Cortex of kidney (tissue), 1 donor: Measurements from ENCODE around the gene GALT.

Experiments used
- DNase-seq: peaks from one replicate; lab custom pipeline; 2025; lab: John Stamatoyannopoulos, UW

GALT gene

DNA sequence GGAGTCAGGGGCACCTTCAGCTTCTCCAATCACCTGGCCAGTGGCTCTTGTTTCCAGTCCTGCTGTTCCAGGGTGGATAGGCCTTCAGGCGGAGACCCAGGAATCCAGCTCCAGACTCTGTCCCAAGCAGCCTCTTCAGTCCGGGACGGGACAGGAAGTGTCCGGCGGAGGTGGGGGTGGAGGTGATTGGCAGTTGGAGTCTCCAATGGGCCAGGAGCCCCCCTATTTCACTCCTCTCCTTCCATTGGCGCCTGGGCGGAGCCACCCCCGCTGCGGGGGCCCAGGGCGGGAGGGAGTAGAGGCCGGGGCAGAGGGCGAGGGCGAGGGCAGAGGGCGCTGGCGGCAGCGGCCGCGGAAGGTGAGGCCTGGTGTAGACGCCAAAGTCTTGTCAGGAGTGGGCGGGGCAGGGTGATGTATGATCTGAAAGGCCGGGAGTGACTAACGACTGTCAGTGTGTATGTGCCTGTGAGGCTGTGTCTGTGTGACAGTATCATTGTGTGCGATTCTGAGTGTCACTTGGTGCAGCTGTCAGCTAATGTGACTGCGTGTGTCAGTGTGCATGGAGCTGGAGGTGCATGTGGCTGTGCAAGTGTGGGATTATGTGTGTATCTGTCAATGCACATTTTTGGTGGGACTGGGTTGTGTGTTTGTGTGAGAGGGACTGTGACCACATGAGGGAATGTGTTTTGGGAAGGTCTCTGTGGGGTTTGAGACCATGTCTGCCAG, 5.6 kb downstream of the GALT start, which contains the start of gene IL11RA:
Gene IL11RA, plus strand, starts transcription at position 310 of the 726 bp plus-strand sequence. CDS start 3,033 bp downstream, outside the sequence.
- no peak for DNase-seq

DNA sequence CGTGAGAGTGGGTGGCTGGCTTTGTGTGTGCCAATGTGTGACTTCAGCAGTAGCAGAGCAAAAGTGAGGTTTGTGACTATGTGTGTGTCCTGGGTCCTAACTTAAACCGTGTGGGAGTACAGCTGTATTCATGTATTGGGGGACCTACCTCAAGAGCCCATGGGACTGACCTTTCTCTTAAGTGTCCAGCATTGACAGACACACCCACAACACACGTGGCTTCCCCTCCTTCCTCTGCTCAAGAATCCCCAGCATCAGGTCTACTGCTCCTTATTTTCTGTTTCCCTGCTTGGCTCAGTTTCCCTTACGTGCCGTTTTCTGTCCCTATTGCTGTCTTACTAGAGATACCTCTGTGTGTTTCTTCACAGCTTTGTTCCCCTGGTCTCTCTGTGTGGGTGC, 6.1 kb downstream of the GALT start:
- no peak for DNase-seq

DNA sequence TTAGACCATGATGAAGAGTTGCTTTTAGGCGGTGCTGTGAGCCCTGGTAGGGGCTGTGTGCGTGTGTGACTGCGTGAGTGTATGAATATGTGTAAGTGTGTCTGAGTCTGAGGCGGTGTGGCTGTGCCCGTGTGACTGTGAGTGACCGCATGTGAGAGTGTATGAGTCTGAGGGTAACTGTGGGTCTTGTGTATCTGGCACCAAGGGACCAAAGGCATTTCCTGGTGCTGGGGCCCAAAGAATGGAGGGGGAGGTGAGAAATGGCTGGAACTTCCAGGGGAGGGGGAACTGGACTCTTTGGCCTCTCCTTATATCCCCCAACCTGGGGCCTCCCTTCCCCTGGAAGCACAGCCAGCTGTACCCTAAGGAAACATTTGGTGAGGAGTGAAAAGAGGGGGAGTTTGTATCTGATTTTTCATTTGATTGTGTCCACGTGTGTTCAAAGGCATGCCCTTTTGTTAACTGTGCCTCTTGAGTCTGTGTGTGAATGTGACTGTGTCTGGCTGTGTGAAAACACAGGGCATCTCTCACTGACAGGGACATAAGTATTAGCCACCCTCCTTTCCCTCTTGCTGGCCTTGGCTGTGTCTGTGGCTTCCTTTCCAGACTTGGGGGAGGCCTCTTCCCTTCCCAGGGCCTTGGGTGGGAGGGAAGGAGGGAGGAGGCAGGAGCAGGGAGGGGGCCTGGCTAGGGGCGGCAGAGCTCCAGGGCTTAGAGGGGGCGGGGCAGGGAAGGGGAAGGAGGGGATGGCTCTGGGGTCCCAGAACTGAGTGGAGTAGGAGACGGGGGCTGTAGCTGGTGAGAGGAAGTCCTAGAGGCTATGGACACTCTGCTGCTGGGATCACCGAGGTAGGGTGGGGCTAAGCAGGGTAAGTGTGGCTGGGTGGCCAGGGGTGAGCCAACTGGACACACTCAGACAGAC, 6.9 kb downstream of the GALT start:
- DNase-seq: no peak

DNA sequence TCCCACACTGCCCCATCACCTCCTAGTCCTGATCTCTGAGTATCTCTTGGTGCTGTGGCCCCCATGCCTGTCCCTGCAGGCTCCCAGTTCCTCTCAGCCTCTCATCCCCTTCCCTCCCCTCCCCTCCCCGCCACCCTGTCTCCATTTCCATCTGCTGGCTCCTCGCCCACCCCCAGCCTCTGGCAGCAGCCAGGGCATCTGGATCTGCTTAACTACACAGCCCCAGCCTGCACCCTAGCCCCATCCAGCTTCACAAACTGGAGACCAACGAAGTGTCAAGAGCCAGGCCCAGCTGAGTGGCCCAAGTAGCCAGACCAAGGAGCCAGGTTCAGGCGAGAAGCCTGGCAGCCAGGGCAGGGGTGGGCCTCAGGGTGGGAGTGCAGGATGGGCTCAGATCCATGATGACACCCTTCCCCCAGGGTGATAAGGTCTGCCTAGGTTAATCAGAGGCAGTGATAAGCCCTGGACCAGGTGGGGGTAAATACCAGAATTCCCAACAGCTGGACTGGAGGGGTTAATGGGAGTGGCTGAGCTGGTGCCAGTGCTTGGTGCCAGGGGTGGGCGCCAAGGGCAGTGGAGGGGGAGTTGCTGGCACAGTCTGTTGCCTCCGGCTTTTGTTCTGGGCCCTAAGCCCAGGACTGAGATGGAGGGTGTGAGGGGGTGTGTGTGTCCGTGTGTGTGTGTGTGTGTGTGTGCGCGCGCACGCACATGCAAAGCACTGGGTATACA, 8.0 kb downstream of the GALT start:
- DNase-seq: no peak

DNA sequence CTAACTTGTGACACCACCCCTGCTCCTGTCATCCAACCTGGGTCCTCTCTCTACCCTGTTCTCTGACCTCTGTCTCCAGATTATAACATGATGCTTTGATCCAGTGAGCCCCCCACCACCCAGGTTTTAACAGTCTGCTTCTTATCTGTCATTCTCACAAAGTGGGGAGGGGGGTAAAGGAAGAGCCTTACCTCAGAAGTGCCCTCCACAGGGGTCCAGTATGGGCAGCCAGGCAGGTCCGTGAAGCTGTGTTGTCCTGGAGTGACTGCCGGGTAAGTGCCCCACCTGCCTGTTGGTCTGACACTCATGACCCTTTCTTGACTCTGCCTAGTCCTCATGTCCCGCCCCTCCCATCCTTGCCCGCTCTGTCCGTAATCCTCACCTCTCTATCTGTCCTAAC, 8.9 kb downstream of the GALT start:
- DNase-seq: no peak

DNA sequence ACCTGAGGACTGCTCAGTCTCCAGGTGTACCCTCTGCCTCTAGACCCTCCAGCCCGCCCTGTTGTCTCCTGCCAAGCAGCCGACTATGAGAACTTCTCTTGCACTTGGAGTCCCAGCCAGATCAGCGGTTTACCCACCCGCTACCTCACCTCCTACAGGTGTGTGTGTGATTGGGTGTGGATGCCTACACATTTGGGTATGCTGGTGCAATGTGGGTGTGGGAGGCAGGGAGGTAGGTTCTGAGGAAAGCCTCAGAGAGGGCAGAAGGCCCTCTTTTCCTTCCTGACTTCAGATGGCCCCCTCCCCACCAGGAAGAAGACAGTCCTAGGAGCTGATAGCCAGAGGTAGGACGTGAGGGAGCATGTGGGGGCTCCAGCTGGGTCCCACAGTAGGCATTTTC, 10.5 kb downstream of the GALT start:
- no peak for DNase-seq

DNA sequence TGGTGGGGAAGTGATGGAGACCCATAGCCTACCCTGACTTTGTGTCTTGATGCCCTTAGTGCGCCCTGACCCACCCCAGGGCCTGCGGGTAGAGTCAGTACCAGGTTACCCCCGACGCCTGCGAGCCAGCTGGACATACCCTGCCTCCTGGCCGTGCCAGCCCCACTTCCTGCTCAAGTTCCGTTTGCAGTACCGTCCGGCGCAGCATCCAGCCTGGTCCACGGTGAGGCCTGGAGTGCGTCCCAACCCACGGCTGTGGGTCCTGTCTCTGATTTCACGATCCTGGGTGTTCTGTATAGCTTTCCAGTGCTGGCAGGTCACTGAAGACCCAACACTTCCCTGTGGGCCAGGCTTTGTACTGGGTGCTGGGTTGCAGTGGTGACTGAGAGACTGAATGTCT, 12.0 kb downstream of the GALT start:
- DNase-seq: no peak

DNA sequence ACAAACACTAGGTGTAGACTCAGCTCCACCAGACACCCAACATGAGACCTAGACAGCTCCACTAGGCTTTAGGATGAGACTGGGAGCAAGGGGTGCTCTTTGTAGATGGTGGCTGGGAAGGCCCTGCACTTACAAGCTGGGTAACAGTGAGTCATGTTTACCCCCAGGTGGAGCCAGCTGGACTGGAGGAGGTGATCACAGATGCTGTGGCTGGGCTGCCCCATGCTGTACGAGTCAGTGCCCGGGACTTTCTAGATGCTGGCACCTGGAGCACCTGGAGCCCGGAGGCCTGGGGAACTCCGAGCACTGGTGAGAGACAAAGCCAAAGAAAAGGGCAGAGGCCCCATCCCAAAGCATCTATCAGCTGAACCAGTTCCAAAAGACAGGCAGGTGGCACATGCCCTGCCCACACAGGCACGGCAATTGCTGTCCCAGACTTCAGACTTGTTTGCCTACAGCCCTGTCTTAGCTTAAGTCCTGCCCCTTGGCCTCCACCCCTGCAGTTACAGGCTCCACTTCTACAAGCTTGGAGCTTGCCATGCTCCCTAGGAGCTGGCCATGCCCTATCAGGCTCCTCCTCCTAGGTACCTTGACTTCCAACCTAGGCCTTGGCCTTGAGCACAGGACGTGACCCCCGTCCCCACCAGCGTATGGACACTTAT, 13.2 kb downstream of the GALT start:
- no peak for DNase-seq

DNA sequence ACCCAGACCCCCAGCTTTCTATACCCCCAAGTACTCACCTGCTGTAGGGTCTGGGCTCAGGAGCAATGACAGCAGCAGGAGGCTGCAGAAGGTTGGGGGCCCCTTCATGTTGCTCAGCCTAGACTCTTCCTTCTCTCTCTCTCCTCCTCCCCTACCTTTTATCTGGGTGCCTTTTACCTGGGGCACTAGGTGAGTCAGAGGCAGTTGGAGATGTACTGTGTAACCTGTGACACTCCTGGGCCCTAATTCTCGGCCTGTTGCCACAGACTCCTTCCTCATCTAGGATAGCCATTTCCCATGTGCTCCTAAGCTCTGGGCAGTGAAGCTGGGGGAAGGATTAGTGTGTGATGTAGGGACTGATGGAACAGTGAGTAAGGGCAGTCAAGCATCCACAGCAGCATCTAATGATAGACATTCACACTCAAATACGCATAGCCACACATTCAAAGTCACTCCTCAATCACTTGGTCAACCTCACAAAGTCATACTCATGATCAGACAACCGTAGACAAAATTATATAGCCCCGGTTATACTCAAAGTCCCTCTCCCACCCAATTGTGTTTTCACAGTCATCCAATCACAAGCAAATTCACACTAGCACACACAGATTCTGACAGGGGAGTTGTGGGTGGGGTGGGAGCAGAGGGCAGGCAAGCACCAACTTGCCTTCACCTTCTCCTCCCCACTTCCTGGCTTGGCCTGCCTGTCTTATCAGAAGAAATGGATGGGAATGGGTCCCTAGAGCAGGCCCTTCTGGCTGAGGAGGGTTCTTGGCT, 16.2 kb downstream of the GALT start, which contains the start of gene CCL27:
Gene CCL27, minus strand, starts transcription at position 132 of the 777 bp plus-strand sequence. Its CDS starts 24 bp downstream, at position 108.
- DNase-seq: no peak

DNA sequence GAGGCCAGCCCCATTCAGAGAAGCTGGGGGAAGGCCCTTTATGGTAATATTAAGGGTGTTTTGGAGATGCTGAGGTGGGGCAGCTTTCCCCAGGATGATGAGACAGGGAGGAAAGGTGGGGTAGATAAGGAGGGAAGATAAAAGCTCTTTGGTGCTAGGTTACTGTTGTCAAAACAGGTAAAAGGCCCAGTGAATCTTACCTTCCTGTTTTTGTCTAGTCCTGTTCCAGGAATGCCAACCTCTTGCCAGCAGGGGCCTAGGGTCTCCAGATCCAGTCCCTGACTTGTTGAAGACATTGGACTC, 16.8 kb downstream of the GALT start:
- no peak for DNase-seq

DNA sequence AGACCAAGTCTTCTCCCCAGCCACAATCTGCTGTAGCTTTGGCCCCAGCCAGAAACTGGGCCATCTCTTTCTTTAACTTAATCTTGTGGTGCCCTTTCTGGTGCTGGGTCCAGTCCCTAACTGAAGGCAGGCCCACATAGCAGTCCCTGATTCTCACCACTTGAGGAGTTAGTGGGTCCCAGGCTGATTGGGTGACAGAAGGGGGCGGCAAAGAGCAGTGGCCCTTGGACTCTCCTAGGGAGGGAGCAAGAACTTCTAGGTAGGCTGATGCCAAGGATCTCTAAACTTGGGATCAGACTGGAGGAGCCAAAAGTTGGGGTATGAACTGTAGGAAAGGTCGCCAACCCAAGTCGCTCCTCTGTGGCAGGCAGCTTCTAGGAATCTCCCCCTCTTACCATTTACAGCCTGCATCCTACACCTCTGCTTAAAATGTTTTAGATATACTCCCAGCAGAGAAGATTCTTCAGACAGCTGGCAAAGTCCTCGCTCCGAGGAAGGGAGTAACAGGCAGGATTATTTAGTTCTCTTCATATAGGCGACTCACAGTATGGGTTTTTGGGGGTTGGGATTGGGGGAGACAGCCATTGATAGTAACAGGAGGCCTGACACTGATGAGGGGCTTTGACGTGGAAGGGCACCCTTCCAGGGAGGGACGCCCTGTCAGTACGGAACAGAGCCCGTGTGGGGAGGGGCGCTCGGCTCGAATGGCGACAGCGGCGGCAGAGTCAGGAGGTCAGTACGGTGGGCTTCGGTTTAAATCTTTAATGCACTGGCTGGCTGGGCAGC, 18.0 kb downstream of the GALT start:
- DNase-seq: no peak

DNA sequence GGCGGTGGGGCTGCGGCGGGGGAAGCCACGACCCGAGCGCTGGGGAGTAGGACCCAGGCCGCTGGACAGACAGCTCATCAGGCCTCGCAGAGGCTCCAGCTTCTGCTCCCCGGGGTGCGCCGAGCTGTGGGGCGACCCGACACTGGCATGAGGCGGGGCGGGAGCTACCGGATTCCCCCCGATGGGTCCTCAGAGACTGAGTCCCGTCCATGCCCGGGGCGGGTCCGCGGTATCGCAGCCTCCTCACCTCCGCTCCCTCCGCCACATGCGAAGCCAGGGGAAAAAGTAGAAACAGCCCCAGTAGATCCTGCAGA, 18.5 kb downstream of the GALT start:
- DNase-seq: no peak

DNA sequence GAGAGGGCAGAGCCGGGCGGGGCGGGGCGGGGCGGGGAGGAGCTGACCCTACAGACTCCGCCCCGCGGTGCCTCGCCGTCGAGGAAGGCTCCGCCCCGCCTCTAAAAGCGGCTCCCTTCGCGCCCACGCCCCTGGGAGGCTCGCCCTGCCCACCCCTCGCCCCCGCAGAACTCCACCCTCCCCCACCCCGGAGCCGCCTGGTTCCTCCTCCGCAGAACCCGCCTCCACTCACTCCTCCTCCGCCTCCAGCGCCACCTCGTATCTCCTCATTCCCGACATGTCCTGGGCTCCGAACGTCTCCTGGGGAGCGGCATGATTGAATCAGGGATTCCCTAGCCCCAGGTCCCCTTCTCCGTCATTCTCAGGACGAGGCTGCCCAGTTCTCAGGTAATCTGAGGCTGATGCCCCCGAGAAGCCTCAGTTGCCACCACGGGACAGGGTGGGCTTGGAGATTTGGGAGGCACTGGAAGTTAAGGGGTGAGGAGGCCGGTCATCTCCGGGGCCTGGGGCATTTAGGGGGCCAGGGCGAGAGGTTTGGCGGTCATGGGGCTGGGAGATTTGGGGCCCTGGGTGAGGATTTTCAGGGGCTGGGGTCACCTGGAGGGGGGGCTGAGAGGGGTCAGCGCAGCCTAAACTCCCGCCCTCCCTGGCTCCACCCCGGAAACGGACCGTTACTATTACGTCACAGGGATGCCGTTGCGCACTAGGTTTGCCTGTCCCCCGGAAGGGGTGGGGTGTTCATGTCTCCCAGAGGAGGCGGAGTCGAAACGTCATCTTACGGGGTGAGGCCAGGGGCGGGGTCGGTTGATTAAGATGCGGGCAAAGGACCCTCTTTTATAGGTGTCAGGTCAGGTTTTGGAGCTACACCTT, 19.1 kb downstream of the GALT start:
- no peak for DNase-seq

DNA sequence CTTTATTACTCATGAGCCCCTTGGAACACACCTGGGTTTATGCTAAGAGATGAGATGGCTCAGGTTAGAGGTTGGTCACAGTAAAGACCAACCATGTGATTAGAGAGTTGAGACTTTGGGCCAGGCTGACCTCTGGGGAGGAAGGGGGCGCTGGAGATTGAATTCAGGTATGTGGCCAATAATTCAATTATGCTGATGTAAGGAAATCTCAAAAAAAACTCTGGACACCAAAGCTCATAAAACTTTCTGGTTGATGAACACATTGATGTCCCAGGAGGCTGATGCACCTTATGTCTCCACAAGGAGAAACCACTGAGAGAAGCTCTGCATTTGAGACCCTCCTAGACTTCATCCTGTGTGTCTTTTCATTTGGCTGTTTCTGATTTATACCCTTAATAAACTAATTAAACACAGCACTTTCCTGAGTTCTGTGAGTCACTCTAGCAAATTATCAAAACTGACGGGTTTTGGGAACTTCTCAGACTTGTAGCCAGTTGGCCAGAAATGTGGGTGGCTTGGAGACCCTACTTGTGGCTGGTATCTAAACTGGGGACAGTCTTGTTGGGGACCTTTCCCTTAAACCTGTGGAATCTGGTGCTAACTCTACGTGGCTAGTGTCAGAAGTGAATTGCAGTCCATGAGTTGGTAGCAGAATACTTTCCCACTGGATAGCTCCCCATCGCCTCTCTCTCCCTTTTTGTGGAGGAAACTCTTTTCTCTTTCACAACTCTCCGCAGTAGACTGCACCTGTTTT, 23.5 kb downstream of the GALT start:
- DNase-seq: no peak

DNA sequence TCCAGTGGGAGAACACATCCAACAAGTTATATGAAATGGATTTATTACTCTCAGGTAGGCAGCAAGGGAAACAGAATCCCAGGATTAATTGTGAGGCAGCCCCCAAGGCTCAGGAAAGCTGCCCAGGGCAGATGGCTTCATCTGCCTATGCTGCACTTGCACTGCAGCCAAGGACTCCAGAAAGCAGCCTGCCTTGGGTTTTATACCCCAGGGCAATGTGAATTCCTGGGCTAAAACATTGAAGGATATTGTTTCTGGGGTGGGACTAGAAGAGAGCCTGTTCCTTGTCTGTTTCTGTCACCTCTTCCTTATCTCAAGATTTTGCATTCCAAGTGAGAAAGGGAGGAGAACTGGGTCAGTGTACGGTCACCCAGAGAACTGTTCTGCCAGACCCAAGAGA, 24.8 kb downstream of the GALT start:
- no peak for DNase-seq

DNA sequence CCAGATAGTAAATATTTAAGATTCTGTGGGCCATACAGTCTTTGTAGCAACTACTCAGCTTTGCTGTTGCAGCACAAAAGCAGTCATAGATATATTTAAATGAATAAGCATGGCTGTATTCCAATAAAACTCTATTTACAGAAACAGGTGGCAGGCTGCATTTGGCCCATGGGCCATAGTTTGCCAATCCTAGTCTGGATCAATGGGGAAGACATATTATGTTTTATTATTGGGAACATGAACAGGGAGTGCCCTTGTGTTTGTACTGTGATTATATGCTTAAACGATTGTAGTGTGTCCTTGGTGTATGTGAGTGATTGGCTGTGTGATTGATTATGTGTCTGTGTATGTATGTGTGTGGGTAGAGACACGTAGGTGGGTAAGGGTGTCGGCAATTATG, 28.0 kb downstream of the GALT start:
- DNase-seq: no peak

DNA sequence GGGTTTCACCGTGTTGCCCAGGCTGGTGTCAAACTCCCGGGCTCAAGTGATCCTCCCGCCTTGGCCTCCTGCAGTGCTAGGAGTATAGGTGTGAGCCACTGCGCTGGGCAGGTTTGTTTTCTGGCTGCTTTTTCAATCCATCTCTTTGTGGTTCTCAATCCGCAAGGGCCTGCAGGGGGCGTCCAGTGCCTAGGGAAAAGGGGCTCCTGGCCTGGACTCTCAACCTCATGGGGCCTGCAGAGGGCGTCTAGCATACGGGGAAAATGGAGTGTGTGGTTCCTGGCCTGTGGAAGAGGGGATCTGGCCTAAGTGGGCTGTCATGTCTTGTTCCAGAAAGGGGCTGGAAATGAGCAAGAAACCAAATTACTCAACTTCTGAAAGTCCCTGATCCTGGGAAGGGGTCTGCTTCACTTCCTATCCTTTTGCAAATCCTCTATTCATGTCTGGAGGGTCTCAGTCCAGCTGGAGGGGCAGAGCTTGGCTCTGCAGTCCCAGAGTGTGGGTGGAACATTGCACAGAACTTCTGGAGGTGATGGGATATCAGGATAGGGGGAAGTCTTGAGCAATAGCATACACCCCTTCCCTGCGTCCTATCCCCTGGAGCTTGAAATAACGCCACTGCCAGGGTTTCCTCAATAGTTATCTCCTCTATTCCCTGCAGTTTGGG, 28.7 kb downstream of the GALT start:
- DNase-seq: no peak

DNA sequence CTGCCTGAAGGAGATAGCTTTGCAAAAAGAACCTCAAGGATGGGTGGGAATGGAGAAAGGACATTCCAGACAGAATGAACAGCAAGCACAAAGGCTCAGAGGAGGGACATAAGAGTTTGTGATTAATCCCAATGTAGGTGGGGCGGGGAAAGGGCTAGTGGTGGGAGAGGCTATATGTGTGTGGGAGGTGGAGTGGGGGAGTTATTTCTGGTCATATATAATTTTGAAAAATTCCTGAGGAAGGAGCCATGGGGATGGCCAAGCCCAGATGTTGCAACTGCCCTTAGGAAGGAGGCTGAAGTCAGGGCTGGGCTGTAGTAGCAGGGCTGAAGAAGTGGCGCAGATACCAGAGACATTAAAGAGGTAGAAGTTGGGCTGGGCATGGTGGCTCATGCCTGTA, 29.4 kb downstream of the GALT start:
- no peak for DNase-seq
